Hepatic stellate cell (primary cell): ENCODE results near the gene AVPR2.

ENCODE experiments used
- DNase-seq: peaks from one replicate; pipeline ENCODE4 v3.0.0; 2011; ENCODE audit warnings: low spot score

AVPR2 gene

DNA sequence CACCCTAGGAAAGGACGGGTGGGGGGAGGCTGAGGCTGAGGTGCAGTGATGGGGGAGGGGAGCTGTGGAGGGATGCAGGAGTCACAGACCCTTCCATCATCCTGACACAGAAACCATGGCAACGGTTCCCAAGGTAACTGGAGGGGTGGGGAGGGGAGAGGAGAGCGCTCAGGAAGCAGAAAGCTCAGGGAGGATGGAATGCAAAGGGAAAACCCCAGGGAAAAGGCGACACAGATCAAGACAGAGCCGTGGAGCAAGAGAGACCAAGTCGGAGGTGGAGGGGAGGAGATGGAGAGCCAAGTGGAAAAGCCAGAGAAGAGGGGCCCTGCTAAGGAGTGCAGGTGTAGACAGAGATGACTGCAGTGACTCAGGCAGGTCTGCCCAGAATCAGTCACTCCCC is 33.0 kb upstream of the AVPR2 start:
- no peak for DNase-seq

DNA sequence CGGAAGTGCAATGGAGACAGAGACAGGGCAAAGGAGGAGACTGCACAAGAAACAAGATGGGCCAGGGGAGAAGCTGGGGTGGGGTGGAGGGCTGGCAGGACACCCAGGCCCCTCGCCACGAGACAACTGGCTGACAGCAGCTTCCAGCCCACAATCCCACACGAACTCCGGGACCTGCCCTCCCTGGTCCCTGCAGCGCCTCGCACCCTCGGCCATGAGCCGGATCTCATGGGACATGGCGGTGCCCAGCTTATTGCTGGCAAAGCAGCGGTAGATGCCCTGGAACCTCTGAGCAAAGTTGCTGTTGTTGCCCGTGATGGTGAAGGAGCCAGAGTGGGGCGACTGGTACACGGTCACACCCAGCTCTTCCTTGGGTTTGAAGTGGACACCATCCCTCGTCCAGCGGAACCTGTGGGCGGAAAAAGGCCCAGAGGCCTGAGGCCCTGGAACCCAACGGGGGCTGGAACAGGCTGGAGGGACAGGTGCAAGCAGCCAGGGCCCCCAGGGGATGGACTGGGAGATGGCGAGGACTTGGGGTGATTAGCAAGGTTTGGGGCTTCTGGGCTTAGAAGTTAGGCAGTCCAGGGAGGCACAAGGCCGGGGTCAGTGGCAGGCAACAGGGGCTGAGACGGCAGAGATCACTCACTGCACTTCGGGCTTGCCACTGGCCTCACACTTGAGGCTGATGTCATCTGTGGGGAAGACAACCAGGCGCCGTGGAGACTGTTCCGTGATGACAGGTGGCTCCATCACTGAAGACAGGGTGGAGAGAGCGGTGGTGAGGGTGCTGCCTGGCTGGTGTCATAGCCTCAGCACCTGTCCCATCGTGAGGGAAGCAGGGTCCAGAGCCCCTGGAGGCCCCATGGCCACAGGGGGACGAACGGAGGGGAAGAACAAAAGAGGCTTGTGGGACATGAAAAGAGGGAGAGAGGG is 32.3 kb upstream of the AVPR2 start:
- DNase-seq = no peak

DNA sequence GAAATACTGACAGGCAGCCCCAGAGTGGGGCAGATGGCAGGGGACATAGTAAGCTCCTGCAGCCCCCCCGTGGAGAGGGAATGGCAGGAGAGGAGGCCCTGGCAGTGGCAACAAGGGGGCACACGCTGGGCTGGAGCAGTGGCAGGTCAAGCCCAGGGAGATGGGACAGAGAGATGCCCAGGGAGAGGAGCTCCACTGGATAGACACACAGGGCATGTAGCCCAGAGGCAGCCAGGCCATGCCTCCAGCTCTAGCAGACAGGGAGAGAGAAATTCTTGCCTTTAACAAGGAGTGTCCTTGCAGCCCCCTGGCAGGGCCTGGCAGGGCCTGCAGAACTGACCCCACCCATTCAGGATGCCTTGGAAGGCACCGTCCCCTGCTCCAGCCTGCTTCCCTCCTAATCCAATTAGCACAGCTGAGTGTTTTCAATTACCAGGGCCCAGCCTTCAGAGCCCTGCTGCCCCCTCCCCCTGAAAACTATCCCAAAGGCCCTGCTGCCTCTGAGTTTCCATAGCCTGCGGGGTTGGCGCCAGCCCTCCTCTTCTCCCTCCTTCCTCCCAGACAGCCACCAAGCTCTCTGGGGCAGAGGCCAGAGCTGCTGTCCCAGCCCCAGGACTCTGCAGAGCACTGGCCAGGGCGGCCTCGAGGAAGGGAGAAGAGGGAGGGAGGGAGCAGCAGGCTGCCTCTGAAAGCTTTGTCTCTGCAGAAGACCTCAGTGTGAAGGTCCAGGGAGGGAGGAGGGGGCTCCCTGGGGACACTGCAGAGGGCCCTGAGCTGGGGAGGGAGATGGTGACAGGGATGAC is 31.0 kb upstream of the AVPR2 start:
- DNase-seq = no peak

DNA sequence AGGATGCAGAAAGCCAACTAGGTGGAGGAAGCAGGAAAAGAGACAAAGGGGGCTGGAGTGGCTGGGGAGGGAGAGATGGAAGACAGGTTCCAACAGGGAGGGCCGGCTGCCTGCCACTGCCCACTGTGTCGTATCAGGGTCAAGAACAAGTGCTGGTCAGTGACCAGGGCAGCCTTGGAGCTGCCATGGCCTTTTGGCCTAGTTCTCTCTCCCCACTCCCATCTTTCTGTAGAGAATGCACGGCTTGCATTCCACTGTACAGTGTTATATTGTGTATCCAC is 30.4 kb upstream of the AVPR2 start:
- no peak for DNase-seq

DNA sequence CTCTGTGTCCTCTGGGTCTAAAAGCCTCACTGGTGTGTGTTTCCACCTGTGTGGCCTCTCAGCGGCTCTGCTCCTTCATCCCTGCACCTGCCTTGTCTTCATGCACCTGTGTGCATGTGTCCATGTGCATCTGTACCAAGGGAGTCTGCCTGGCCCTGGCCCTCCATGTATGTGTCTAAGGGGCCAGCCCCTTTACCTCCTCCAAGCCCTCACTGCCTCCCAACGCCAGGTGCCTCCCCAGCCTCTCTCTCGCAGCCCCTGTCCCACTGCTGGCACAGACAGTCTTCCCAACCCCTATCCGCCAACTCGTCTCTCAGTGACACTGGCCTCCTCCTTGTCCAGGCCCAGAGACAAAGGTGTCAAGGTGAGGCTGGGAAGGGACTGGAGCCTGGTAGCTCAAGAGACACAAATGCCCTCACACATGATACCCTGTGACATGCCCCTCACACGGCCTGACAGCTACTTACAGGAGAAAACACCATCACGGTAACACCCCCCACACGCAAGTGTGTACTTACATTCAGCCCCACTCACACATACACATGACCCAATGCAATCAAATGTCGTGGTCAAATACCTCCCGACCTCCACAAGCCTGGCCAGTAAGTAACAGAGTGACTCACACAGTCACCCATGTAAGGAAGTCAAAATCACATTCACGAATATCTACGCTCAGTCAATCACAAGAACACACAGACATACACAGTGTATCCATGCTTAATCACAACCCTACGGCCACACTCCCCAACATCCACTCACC is 29.9 kb upstream of the AVPR2 start:
- no peak for DNase-seq

DNA sequence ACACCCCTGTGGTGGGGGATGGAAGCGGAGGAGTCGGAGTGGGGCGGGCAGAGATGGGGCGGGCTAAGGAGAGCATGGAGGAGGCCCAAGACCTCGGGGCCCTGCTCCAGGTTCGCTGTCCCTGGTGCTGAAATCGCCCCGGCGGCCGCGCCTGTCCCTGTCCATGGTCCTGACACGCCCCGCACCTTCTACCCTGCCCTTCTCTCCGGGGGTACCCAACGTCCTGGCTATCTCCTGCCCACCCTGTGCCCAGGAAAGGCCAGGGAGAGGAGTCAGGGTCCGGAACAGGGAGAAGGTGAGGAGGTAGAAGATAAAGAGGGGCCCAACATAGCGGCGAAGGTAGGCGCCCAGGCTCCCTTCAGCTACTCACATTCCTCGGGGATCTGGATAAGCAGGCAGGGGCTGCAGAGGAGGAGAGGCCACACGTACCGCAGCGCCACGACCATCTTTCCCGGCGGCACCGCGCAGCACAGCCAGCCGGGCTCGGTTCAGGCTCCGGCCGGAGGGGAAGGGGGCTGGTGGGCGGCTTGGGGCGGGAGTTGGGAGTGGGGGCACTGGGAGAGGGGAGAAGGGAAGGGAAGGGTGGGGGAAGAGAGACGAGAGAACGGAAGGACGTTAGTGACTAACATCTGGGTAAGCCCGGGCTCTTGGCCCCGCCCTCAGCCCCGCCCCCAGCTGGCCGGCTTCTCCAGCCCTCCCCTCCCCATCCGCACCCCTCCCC is 28.9 kb upstream of the AVPR2 start:
- DNase-seq = peak; percentile 66

DNA sequence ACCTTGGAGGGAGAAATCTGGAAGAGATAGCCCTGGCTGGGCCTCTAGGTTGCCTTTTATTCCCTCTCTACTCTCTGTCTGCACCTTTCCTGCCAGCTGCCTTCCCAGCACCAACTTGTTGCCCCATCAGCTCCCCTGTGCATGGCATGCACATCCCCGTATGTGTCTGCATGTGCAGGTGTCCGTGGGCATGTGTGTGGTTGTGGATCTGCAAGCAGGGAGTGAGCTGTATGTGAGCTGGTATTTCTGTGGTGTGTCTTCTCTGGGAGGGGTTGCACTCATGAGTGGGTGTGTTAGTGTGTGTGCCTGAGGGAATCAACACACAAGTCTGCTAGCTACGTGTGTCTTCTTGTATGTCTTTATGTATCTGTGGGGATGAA is 28.4 kb upstream of the AVPR2 start:
- DNase-seq = no peak

DNA sequence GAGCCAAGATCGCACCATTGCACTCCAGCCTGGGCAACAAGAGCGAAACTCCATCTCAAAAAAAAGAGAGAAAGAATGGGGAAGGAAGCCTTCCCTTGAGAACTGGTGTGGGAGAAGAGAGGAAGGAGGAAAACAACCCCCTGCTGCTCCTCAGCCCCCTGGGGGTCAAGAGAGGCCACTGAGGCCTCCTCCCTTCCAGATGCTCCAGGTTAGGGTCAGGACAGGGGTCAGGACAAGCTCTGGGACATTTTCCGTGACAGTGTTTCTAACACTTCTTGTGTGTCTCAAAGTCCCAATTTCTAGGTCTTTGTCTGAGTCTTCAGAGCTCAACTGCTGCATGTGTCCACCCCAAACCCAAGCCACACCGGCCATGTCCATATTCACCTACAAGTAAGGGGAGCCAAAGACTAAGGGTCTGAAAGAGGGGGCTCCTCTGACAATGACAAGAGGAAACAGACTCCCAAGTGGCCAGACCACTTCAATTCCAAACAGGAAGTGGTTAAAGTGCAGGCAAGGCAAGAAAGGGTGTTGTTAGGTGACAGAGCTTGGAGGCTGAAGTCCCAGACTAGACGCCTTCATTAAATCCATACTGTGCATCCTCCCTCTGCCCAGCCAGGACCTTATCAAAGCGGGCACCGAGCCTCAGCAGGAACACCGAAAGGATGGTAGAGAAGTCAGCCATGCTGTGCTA is 26.8 kb upstream of the AVPR2 start:
- DNase-seq = no peak

DNA sequence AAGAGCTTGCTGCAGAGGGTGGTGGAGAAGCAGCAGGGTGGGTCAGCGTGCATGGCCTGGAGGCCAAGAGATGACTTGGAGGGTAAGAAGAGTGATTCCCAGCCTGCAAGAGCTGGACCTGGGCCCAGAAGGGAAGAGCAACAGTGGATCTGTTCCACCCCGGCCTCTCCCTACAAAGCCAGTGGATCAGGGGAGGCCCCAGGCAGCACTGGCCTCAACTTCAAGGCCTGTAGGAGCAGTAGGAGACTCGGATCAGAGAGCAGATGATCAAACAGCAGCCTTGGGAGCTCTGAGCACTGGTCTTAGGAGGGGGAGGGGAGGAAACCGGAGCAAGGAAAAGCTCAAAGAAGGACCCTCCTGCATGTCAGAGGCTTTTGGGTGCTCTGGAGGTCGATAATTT is 26.1 kb upstream of the AVPR2 start:
- no peak for DNase-seq

DNA sequence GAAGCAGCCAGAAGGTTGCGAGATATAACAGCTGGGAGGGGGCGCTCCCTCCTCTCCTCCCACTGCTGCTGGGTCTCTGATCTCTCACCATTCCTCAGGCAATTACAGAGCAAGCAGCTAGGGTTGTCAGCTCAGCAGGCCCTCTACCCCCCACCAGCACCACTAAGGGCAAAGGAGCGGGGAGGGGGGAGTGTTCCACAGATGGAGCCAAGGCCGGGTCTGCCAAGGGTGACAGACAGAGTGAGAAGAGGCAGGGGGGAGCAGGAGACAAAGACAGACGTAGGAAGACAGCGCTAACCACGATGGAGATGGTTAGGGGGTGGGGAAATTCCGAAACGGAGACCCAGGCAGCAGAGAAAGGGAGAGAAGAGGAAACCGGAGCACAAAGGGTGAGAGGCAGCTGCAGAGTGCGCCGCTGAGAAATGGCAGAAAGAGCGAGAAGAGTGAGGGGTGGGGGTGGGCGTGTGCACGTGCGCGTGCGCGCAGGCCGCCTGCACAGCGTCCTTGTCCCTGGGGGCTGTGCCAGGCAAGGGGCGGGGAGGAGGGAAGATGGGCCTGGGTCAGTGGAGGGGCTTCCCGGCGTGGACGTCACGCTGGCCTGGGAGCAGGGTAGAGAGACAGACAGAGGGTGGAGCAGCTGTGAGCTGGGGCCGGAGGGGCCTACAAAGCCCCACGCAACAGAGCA is 25.4 kb upstream of the AVPR2 start:
- DNase-seq = no peak

DNA sequence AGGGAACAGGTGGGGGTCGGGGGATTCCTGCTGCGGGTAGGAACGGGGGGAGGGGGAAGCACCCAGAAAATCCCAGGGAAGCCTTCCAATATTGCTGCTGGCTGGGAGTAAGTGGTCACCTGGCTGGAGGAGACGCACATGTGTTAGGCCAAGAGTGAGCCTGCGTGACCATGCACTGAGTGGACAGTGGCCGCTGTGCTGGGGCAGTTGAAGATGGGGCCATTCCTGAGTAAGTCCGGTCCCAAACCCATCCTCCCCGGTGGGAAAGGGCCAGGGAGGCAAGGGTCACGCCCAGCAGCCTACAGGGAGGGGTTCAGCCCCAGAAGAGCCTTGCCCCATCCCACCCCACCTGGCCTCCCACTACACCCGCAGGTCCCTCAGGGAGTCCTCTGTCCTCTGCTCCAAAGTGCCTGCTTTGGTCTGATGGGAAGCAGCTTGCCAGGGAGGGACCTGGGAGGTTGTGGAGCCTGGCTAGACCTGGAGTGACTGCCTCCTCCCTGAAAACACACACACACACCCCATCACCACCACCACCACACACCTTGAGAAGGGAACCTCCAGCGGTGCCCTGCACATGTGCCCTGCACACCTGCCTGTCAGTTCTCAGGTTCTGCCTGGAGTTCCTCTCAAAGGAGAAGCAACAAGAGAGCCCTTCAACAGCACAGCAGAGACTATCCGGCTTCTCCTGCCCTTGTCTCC is 24.6 kb upstream of the AVPR2 start:
- no peak for DNase-seq

DNA sequence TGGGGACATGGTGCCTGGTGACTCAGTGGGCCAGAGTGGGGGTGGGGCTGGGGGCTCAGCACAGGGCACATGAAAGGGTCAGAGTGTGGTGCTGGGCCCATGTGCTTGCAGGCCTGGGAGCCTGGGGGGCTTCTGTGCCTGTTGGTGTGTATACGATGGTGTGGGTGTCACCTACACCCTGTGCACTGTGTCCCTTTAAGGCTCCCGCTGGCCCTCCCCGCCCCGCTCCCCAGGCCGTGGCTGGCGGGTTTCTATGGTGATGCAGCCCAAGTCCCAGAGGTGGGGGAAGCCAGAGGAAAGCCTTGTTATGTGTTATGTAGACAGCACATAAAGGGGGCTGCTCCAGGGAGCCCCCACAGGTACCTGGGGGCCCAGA is 24.0 kb upstream of the AVPR2 start:
- no peak for DNase-seq

DNA sequence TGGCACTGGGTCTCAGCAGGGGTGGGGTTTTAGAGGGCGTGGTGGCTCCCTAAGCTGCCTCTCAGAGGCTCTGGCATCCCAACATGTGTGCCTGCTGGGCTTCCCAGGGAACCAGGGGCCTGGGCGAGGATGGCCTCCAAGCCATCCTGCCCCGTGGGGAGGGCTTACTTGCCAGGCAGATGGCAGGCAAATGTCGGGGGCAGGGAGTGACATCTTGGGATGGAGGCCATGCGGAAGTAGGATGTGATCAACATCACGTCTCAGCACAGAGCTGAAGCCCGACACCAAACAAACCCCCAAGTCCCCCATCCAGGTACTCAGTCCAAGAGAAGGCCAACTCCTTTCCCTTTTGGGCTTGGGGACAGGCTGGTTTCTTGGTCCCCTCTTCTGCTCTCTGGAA is 23.2 kb upstream of the AVPR2 start:
- no peak for DNase-seq

DNA sequence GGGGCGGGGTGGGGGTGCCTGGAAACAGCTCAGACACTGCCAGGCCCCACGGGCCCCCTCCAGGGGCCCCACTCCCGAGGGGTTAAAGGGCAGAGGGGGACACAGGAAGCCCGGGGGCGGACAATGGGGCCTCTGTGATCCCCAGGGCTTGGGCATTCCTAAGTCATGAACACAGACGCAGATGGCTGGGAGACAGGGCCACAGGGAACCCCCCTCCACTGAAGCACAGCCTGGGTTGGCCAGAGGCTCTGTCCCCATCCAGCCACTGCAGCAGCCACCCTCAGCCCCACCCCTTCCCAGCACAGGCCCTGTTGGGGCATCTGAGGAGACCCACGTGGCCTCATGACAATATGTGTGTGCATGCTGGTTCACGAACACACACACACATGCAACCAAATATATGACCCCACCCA is 22.4 kb upstream of the AVPR2 start:
- DNase-seq = peak; percentile 42

DNA sequence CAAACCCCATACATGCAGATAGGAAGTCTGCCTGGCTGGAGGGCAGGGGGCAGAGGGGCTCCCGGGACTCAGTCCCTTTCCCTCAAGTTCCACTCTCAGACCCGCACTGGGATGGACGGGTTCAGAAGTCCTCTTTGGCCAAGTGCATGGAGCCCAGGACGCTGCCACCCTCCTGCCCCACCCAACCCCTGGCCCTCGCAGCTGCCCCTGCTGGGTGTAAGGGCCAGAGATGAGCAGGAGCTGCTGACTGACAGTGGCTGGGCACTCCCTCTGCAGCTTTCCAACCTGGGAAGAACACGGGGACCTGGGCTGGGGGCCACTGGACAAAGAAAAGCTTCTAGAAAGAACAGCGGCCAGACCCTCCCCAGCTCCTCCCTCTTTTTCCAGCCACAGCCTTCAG is 21.9 kb upstream of the AVPR2 start:
- DNase-seq = no peak

DNA sequence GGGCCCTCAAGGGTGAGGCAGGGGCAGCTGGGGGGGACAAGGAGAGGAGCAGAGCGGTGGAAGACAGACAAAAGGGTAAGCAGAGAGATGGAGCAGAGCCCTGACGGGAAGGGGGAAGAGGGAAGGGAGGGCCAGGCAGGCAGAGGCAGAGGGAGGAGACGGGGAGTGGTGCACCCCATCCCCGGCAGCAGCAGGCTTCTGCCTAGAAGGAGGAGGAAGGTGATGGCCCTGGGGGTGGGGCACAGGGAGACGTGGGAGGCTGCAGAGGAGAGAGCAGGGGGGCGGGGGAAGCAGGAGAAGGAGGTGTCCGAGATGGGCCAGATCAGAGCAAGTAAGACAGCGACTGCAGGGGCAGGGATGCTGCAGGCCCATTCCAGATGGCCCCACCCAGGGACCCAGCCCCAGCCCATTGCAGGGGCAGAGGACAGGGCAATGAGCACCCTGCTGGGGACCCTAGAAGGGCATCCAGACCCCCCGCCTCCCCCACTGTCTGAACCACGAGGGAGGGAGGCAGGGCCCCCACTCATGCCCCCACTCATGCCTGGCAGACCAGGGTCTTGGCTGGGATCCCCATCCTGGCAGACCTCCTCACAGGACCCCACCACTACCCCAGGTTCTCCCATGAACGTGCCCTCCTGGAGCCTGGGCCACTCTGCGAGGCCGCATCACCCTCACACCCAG is 21.2 kb upstream of the AVPR2 start:
- DNase-seq = no peak

DNA sequence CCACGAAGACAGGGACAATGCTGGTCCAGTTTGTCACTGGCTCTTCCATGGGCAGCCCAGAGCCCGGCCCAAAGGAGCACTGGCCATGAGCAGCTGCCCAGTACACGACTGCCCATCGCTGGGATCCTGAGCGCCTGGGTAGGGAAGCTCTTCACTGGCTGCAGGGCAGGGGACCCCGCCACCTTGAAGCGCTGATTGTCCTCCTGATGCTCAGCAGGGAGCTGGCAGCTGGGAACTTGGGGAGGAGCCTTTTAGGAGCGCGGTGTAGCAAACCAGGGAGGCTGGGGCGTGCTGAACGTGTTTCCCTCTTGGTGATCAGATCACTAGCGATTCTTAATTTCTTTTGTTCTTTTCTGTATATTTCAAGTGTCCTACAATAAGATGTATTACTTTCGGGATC is 20.3 kb upstream of the AVPR2 start:
- DNase-seq = no peak

DNA sequence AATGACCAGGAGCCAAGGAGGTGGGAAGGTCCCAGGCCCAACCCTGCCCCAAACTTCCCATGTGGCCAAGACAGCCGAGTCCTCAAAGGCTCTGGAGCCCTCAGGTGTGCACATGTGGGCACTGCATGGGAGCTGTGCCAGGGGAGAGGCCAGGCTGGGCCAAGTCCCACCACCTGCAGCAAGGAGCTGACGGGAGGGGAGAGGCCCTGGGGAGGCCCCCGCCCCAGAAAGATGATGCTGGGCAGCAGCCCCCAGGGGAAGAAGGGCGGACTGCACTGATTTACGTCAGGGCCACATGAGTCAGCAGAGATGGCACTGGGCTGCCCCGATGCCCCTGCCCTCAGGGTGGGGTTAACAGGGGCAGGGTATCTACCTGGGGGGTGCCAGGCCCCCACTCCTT is 19.9 kb upstream of the AVPR2 start:
- DNase-seq = no peak

DNA sequence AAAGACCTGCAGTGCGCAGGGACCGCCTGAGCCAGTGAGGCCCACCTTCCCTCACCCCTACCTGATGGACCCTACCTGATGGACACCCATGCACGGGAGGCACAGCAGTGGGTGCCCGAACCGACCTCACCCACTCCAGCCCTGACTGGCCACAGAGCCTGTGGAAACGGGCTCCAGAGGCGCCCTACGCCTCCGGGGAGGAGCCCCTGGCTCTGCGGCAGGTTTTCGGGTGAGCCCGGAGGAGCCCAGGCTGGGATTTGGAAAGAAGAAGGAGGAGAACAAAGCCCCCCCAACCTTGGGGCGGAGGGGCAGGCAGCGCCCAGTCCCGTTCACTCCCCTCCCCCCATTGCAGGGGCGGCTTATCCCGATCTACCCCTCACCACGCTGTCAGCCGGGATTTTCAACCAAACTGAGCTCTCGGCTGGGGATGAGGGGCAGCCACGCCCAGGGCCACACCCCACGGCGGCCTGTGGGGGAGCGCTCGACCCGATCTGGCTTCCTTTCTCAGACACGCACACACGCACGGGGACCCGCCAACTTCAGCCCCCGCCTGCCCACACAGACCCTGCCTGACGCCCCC is 19.2 kb upstream of the AVPR2 start:
- no peak for DNase-seq
